ENCODE data around the gene TIMP3. TPM values are rescaled to one million over a fixed set of nuclear protein-coding genes. Genes with fewer than 3 reads are reported as not detected.

The TIMP3 gene
- total RNA-seq, 1 experiment from 2014 or later: 26.1 TPM

- DNase-seq (ENCODE audit: low read depth): no peak
Observed at GRCh38 chr22:32828150-32828549, 26.6 kb downstream of the TIMP3 start.

GRCh38 chr22:32828561-32828960, 27.1 kb downstream of the TIMP3 start:
- no peak for DNase-seq (ENCODE audit: low read depth)

DNA sequence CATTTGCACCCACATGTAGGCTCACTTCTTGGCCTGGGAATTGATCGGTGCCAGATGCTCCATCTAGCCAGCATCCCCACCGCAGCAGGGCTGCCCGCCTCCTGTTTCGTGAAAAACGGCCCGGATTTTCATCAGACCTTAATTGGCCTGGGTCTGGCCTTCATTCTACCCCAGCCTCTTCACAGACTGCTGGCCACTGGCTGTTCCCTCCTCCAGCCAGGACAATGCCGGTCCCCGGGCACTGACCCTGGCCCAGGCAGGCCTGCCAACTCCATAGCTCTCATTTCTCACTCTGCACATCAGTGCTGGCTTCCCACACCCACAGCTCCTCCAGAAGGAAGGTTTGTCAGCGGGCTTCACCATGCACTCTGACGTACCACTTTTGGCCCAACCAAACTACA, 27.9 kb downstream of the TIMP3 start:
- DNase-seq (ENCODE audit: low read depth): no peak

GRCh38 chr22:32830473-32830872, 29.0 kb downstream of the TIMP3 start:
- DNase-seq (ENCODE audit: low read depth): no peak

- DNase-seq (ENCODE audit: low read depth): no peak
Observed at GRCh38 chr22:32830957-32831356, 29.5 kb downstream of the TIMP3 start.

DNA sequence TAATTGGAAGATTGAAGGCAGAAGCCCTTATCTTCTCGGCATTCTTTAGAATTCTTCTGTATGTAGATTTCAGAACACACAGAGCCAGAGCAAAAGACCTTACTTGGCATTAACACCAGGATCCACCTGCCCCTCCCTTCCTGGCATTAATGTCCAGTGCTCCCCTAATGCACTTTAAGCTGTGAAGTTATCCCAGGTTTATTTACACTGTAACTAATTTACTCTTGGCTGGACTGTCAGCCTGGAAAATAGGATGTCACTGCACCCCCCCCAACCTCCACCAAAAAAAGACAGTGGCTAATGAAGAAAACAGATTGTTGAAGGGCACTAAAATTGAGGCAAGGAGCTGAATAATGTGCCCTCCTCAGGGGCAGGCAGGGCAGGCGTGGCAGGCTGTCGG, 30.1 kb downstream of the TIMP3 start:
- DNase-seq (ENCODE audit: low read depth): no peak

DNA sequence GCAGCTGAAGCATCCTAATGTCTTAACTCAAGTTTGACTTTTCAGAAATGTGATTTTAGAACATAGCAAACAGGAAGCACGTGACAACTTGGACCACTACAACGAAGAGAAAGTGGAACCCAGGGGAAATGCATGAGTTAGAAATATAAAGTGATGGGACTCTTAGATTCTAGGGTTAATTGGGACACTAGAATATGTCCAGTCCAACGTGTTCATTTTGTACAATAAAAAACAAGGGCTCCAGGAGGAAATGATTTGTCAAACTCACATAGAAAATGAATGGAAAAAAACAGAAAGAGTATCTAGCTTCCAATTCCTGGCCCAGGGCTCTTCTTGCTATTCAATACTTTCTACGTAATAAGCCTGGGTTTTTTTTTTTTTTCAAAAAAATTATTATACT, 30.7 kb downstream of the TIMP3 start:
- DNase-seq (ENCODE audit: low read depth): no peak

GRCh38 chr22:32836280-32837123, 35.0 kb downstream of the TIMP3 start:
- DNase-seq (ENCODE audit: low read depth): no peak

DNA sequence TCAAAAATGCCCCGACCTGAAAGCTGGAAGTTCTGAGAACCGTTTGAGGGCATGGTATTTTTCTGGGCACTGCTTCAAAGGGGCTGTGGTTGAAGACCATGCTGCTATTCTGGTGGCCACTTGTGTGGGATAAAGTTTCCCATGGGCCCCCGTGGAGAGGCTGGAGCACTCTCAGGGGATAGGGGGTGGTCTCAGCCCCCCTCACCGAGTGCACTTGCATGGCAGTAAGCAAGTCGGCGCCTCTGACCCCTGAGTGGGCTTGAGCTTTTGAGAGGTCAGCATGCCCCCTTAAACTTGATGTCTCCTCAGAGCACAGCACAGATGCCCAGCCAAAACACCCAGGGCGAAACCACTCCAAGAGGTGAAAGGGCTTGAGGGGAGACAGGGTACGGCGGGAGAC, 35.6 kb downstream of the TIMP3 start:
- no peak for DNase-seq (ENCODE audit: low read depth)

DNA sequence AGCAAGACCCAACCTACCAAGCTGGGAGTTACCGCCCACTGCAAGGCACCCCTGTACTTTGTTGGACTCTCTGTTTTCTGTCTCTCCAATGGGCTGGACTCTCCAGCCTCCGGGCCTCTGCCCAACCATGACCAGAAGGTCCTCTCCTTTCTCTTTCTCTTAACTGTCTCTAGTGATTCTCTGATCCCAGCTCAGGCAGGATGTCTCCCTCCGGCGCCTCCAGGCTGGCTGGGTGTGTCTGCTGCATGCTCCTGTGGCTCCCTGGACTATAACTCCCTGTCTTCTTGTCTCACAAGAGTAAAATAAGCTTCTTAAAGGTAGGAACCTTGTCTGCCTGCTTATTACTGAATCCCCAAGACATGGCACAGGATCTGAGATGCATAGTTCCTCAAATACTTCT, 36.3 kb downstream of the TIMP3 start:
- DNase-seq (ENCODE audit: low read depth): no peak

- DNase-seq (ENCODE audit: low read depth): no peak
Observed at GRCh38 chr22:32839831-32840584, 38.5 kb downstream of the TIMP3 start.

- DNase-seq (ENCODE audit: low read depth): no peak
Observed at GRCh38 chr22:32841175-32841574, 39.7 kb downstream of the TIMP3 start.

DNA sequence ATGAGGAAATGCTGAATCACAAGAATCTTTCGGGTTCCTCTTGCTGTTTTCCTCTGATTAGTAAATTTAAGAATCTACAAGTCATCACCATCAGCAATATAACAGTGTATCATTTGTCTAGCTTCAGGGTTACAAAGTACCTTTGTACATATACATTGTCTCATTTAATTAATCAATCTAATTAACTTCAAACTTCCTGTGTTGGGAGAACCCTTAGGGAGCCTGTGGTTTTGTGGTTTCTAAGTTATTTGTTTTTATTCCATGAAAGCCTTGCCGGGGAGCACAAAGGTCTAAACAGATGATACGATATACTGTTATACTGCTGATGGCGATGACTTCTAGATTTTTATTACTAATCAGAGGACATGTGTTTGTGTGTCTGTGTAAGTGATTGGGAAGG, 41.0 kb downstream of the TIMP3 start:
- peak; percentile 17 for DNase-seq (ENCODE audit: low read depth)

- DNase-seq (ENCODE audit: low read depth): no peak
Observed at GRCh38 chr22:32843300-32843699, 41.8 kb downstream of the TIMP3 start.

DNA sequence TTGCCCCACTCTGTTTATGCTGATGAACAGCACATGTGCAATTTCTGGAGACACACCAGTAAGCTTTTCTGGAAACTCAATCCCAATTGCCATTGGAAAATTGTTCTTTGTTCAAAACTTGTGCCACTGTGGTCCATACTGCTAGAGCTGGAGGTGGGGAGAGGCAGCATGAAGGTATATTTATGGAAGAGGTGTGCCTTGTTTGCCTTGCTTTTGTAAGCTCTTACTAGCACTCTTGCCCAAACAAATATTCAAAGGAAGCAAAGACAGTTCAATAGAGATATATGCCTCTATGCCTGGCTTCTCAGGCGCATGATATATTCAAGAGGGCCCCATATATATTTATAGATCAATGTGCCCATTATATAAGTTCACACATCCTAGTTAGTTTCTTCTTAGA, 42.7 kb downstream of the TIMP3 start:
- DNase-seq (ENCODE audit: low read depth): no peak

GRCh38 chr22:32846780-32847491, 45.4 kb downstream of the TIMP3 start:
- DNase-seq (ENCODE audit: low read depth): no peak

GRCh38 chr22:32848226-32848625, 46.7 kb downstream of the TIMP3 start:
- no peak for DNase-seq (ENCODE audit: low read depth)

DNA sequence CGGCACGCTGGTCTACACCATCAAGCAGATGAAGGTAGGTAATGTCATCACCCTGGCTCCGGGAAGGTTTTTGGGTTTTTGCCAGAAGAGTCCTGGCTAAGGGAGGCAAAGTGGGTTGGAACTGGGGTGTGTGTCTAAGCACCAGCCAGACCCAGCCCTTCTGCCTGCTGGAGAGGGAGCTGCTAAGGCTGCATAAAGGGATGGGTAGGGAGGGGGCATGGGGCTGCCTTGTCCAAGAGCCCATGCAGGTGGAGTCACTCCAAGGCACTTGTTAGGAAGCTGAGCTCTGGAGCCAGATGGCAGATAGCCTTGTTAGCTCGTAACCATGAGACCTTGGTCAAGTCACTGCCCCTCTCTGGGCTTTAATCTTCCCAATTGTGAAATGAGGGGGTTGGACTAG, 48.0 kb downstream of the TIMP3 start:
- no peak for DNase-seq (ENCODE audit: low read depth)

DNA sequence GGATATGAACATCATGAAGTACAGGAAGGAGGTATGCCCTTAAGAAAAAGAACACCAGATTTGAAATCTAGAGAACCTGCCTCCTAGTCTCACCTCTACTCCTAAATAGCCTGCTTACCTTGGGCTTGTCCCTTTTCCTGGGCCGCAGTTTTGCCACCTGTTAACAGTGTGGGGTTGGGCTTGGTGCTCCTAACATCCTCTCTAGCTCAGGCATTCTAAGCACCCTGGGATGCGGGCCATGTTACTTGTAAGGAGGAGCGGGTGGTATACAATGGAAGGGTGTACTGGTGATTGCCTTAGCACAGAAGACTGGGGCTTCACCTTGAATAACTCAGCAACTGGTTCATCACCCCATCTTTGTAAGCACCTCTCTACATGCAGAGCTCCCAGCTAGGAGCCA, 48.7 kb downstream of the TIMP3 start:
- DNase-seq (ENCODE audit: low read depth): no peak

GRCh38 chr22:32850591-32851517, 49.3 kb downstream of the TIMP3 start:
- DNase-seq (ENCODE audit: low read depth): no peak
